Activated CD4-positive, alpha-beta T cell treated with anti-CD3 and anti-CD28 coated beads for 36 hours (primary cell): ENCODE measurements around the gene H2BW2. TPM values are rescaled to one million over a fixed set of nuclear protein-coding genes. Genes with fewer than 3 reads are reported as not detected.
A peak's percentile ranks its signal among the peaks of the same experiment; 100 is the strongest.
"Not testable (repeated sequence)": the region's sequence is repeated elsewhere in the genome, so short reads cannot be mapped to it uniquely, and the experiment has no call there.

Experiments
- ATAC-seq: fragments of 200-7000 bp; cut with Tn5 transposase; one replicate; pipeline ENCODE4 v1.10.0; 2021; ENCODE audit warnings: mild to moderate bottlenecking, moderate library complexity
- CTCF ChIA-PET: fragments of 350-600 bp; sonication (Branson Sonifier 250); formaldehyde crosslinking; loops from one replicate; lab custom pipeline; 2021; ENCODE audit warnings: antibody characterized with exemption; lab: Charles Lee
- POLR2A ChIA-PET: fragments of 350-600 bp; sonication (Branson Sonifier 250); formaldehyde crosslinking; loops from one replicate; lab custom pipeline; 2021; ENCODE audit warnings: antibody characterized with exemption, inconsistent platforms; lab: Charles Lee
- DNase-seq: peaks from one replicate; pipeline ENCODE4 v3.0.0-alpha.2; 2020
- H3K27ac Mint-ChIP-seq: one replicate; pipeline ENCODE4 v1.8.0; 2021; ENCODE audit warnings: mixed read lengths
- H3K27me3 Mint-ChIP-seq: one replicate; pipeline ENCODE4 v1.8.0; 2021; ENCODE audit warnings: mixed read lengths
- H3K36me3 Mint-ChIP-seq: one replicate; pipeline ENCODE4 v1.8.0; 2021; ENCODE audit warnings: low read depth, mixed read lengths
- H3K4me1 Mint-ChIP-seq: one replicate; pipeline ENCODE4 v1.8.0; 2021; ENCODE audit warnings: mixed read lengths
- H3K4me3 Mint-ChIP-seq: one replicate; pipeline ENCODE4 v1.8.0; 2021; ENCODE audit warnings: mild to moderate bottlenecking, moderate library complexity, mixed read lengths
- H3K9me3 Mint-ChIP-seq: one replicate; pipeline ENCODE4 v1.8.0; 2021; ENCODE audit warnings: low read depth, mixed read lengths
- intact Hi-C, 2 experiments: fragments of 100-400 bp; cut with DNase I in 1 of 2; cut with micrococcal nuclease in 1 of 2; formaldehyde crosslinking; loops; one replicate each; pipeline versions ENCODE4 v1.14.2 to v1.15.1; 2022 to 2024; cut with DNase I, micrococcal nuclease
- total RNA-seq, 2 experiments: library from RNA; stranded (reverse); gene quantifications; one replicate each; pipeline ENCODE4 v1.2.3, GENCODE V29; 2021

H2BW2 gene
- total RNA-seq, 2 experiments from 2014 or later: not detected

- H3K4me1 Mint-ChIP-seq, DNase-seq, POLR2A ChIA-PET, H3K27ac Mint-ChIP-seq, H3K27me3 Mint-ChIP-seq, H3K36me3 Mint-ChIP-seq, H3K4me3 Mint-ChIP-seq, CTCF ChIA-PET, H3K9me3 Mint-ChIP-seq, intact Hi-C loops: not testable (repeated sequence)
- ATAC-seq: peak; percentile 99
Measured at GRCh38 chrX:104075778-104076445, 36.2 kb downstream of the H2BW2 start, which contains the start of gene TMSB15C. Gene TMSB15C, minus strand, starts transcription at chrX:104076236.

DNA sequence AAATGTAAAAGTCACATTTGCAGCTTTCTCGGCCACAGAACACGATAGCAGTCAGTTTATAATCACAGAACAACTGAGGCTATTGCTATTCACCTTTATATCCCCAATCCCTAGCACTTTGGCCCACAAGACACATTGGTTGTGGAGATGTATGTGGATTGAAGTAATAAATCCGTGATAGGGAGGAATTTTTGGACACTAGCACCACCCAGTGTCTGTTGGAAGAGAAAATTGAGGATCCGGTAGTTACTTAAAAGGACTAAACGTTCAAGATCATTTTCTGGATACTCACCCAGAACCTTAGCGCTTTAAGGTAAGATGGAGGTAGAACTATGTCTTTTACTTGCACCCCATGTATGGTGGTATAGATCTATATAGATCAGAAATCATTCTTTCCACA lies 38.1 kb downstream of the H2BW2 start:
- H3K27me3 Mint-ChIP-seq, H3K9me3 Mint-ChIP-seq, H3K36me3 Mint-ChIP-seq, CTCF ChIA-PET, H3K4me3 Mint-ChIP-seq, POLR2A ChIA-PET, H3K27ac Mint-ChIP-seq, ATAC-seq, DNase-seq, intact Hi-C loops, H3K4me1 Mint-ChIP-seq: not testable (repeated sequence)

GRCh38 chrX:104084063-104084462 lies 44.3 kb downstream of the H2BW2 start:
- ChIA-PET POLR2A (no interaction called here), CTCF (no interaction called here)
- no peak for ATAC-seq
- H3K27me3 Mint-ChIP-seq: peaks cover 5% of the 10 kb centered on the region
- H3K9me3 Mint-ChIP-seq: no peaks in the 10 kb centered on the region
- H3K36me3 Mint-ChIP-seq: no peaks in the 10 kb centered on the region
- no peak overlapping the region for H3K27ac Mint-ChIP-seq
- intact Hi-C loops: no loop called here
- no peak overlapping the region for H3K4me3 Mint-ChIP-seq
- no peak for DNase-seq
- no peaks in the 10 kb centered on the region for H3K4me1 Mint-ChIP-seq

GRCh38 chrX:104084534-104085277 lies 45.0 kb downstream of the H2BW2 start:
- ChIA-PET CTCF (interaction anchor here (0.8 kb wide), 1 partner anchor 10 kb away, joined by 4 read pairs; no protein-coding TSS in a partner anchor), POLR2A (no interaction called here)
- DNase-seq: no peak
- intact Hi-C loops: no loop called here
- H3K27me3 Mint-ChIP-seq: peaks cover 5% of the 10 kb centered on the region
- ATAC-seq: no peak
- H3K4me3 Mint-ChIP-seq: no peak overlapping the region
- no peaks in the 10 kb centered on the region for H3K36me3 Mint-ChIP-seq
- no peaks in the 10 kb centered on the region for H3K4me1 Mint-ChIP-seq
- no peaks in the 10 kb centered on the region for H3K9me3 Mint-ChIP-seq
- no peak overlapping the region for H3K27ac Mint-ChIP-seq

DNA sequence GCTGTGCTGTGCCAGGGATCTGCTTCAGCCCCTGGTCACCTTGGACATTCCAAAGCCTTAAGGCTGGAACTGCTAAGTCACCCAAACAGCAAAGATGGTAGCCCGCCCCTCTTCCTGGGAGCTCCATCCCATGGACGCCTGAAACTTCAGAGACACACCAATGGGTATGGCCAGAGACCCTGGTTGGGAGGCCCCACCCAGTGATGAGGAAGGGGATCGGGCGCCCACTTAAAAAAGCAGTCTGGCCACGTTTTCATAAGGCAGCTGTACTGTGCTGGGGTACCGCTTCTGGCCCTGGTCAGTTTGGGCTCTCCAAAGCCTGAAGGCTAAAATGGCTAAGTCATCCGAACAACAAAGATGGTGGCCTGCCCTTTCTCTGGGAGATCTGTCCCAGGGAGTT lies 45.7 kb downstream of the H2BW2 start:
- ChIA-PET POLR2A (no interaction called here), CTCF (interaction anchor here (0.8 kb wide), 1 partner anchor 10 kb away, joined by 4 read pairs; no protein-coding TSS in a partner anchor)
- DNase-seq (no peak), ATAC-seq (no peak)
- H3K4me3 Mint-ChIP-seq: no peak overlapping the region
- H3K27ac Mint-ChIP-seq: no peak overlapping the region
- H3K27me3 Mint-ChIP-seq: peaks cover 5% of the 10 kb centered on the region
- no peaks in the 10 kb centered on the region for H3K36me3 Mint-ChIP-seq
- H3K9me3 Mint-ChIP-seq: no peaks in the 10 kb centered on the region
- intact Hi-C loops: no loop called here
- no peaks in the 10 kb centered on the region for H3K4me1 Mint-ChIP-seq

- H3K36me3 Mint-ChIP-seq: no peaks in the 10 kb centered on the region
- no peaks in the 10 kb centered on the region for H3K4me1 Mint-ChIP-seq
Measured at GRCh38 chrX:104085919-104086318, 46.2 kb downstream of the H2BW2 start.

More at GRCh38 chrX:104085919-104086318, 46.2 kb downstream of the H2BW2 start:
- Mint-ChIP-seq H3K4me3 (no peak overlapping the region), H3K9me3 (no peaks in the 10 kb centered on the region), H3K27ac (no peak overlapping the region), H3K27me3 (peaks cover 5% of the 10 kb centered on the region)
- intact Hi-C loops: no loop called here
- no peak for ATAC-seq
- DNase-seq: no peak
- ChIA-PET POLR2A (no interaction called here), CTCF (no interaction called here)

Other genes starting within 250 kb of the H2BW2 start
- gene RAB9B, start 207.7 kb upstream of the H2BW2 start, total RNA-seq: under 1 TPM; 0.37 to 0.48 TPM
- gene TMSB15B, start 77.3 kb upstream of the H2BW2 start, total RNA-seq: 1 to 10 TPM; 4.1 to 7.3 TPM
- gene H2BW1, start 26.2 kb upstream of the H2BW2 start, total RNA-seq: not detected
- gene TMSB15C, start 36.3 kb downstream of the H2BW2 start, total RNA-seq: 1 to 10 TPM; 2.3 to 3.3 TPM
- 1 to 10 TPM in 1 of 2 experiments, under 1 TPM in 1; 0.53 to 1.0 TPM for gene ZCCHC18, start 72.6 kb downstream of the H2BW2 start, total RNA-seq
- gene SLC25A53, start 117.1 kb downstream of the H2BW2 start, total RNA-seq: 1 to 10 TPM; 3.5 to 5.1 TPM
- gene FAM199X, start 126.5 kb downstream of the H2BW2 start, total RNA-seq: 1 to 10 TPM; 5.0 to 7.6 TPM
- gene ESX1, start 215.0 kb downstream of the H2BW2 start, total RNA-seq: not detected